ENCODE data around the gene HYLS1.
A peak's percentile ranks its signal among the peaks of the same experiment; 100 is the strongest.
"Not testable (repeated sequence)": the region's sequence is repeated elsewhere in the genome, so short reads cannot be mapped to it uniquely, and the experiment has no call there.

HYLS1 gene

GRCh38 chr11:125903711-125904659, 16.5 kb downstream of the HYLS1 start, which contains the start of gene DDX25:
DDX25 (plus strand) TSS chr11:125904508; CDS start chr11:125904518, 10 bp downstream.
- DNase-seq, result peak; percentile 41

- no peak for DNase-seq
Observed at GRCh38 chr11:125904678-125905077, 17.2 kb downstream of the HYLS1 start.

DNA sequence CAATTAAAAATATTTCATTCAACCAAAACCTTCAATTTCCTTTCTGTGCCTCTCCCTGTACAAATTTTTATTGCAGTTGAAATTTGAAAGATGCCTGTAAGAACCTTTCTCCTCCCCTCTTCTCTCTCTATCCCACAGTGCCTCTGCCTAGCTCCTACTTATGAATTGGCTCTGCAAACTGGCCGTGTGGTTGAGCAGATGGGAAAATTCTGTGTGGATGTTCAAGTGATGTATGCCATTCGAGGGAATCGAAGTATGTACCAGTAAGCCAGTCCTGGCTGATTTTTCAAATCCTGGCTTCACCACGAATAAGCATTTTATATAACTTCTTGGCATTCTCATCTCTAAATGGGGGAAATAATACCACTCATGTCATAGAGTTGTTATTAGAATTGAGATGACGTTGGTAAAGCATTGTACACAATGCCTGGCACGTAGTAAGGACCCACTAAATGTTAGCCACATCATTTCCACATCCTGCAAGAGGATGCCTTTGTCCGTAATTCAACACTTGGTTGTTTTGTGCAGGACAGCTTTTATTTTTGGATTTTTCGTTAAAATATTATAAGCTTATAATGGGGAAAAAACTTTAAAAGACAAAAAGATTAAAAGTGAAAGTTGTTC, 22.9 kb downstream of the HYLS1 start:
- no peak for DNase-seq

- DNase-seq, result not testable (repeated sequence)
Observed at GRCh38 chr11:125914601-125915000, 27.1 kb downstream of the HYLS1 start.

DNA sequence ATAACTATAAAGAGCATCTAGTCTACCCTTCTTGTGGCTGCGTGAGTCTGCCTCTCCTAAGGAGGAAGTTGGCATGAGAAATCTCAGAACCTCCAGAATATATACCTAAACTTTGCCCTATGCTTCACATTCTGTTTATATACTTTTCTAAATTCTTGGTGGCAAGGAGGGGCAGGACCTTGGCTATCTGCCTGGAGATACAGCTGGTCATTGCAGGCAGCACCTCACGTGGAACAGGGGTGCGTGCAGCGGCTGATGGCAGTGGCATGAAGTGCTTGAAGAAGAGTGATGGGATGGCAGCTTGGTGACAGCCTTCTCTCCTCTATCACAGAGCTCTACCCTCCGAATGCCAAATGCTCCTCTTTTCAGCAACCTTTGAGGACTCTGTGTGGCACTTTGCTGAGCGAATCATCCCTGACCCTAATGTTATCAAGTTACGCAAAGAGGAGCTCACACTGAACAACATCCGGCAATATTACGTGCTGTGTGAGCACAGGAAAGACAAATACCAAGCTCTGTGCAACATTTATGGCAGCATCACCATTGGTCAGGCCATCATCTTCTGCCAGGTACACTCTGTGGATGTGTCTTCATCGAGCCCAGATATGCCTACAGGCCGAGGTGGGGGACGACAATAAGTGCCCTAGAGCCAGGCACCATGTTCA, 29.3 kb downstream of the HYLS1 start:
- DNase-seq, result no peak

GRCh38 chr11:125918140-125918840, 30.8 kb downstream of the HYLS1 start:
- no peak for DNase-seq

GRCh38 chr11:125921042-125921441, 33.6 kb downstream of the HYLS1 start:
- DNase-seq, result no peak

DNA sequence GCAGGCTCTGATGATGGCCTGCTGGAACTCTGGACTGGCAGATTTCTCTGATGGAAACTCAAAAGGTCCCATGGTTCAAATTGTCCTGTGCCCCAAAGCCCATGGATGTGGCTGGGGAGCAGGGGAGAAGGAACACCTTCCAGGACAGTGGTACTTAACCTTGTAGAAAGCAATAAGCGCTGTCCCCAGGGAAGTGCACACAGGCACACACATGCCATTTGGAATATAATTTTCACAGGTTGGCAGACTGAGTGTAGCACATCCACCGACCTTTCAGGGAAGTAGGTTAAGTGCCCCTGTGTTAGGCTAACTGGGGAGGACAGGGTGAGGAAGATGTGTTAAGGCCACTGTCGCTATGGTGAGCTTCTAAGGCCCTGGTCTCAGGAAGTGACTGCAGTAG, 34.7 kb downstream of the HYLS1 start:
- no peak for DNase-seq

DNA sequence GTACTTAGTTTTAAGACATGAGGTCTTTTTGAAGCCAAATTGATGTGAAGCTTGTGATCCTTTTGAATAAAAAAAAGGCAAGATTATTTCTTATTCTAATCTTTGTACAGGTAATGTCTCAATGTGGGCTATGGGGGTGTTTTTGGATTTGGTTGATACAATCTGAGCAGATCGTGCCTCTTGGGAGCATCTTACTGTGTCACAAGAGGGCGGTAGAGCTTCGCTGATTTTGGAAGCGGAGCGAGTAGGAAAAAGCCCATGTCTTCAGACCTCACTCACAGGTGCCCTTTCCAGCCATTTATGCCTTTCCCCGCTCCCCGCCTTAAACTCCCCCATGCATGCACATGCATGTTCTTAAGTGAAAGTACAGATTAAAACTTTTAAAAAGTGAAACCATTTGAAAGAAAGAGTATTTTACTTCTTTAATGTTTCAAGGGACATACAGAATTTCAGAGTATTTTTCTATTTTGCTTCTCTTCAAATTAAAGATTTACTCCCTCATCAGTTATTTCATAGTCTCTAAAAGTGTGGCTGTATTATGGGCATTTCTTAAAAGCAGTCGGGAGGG, 35.6 kb downstream of the HYLS1 start:
- no peak for DNase-seq

DNA sequence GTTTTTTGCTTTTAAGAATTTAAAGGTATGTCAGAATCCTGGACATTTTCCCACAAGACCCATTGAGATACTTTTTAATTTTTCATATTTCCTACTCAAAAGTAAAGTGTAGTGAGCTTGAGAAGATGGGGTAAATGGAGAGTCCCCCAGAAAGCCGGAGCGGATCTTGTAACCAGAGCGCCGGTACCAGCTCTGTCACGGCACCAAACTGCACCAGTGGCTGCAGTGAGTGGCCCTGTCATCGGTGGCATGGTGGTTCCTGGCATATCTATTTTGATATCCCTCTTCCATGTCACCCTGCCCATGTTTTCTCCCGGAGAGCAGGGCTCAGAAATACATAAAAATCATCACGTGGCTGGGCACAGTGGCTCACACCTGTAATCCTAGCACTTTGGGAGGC, 36.2 kb downstream of the HYLS1 start:
- DNase-seq, result no peak

DNA sequence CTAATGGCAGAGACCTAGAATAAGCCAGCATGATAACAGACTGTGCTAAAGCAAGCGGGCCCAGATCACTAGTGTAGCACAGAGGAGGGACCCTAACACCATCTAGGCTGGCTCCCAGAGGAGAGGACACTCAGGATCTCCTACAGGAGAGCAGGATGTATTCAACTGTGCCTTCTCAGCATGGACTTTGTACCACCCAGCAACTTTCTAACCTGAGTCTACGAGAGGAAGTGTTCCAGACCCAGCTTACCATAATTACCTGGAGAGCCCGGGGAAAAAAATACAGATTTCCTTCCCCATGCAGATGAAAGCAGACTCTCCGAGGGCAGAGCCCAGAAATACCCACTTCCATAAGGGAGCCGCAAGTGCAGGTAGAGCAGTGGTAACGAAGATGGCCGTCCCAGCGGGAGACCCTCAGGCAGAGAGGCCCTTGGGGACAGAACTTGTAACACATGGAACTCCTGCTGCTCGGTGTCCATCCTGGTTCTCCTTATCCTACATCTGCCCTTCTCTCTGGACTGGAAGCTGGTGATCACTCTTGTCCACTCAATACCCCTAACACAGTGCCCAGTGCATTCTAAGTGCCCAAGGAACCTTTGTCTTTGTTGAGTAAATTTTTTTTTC, 37.0 kb downstream of the HYLS1 start:
- DNase-seq, result no peak

- DNase-seq, result no peak
Observed at GRCh38 chr11:125925247-125925740, 37.8 kb downstream of the HYLS1 start.

- no peak for DNase-seq
Observed at GRCh38 chr11:125925804-125926203, 38.3 kb downstream of the HYLS1 start.

DNA sequence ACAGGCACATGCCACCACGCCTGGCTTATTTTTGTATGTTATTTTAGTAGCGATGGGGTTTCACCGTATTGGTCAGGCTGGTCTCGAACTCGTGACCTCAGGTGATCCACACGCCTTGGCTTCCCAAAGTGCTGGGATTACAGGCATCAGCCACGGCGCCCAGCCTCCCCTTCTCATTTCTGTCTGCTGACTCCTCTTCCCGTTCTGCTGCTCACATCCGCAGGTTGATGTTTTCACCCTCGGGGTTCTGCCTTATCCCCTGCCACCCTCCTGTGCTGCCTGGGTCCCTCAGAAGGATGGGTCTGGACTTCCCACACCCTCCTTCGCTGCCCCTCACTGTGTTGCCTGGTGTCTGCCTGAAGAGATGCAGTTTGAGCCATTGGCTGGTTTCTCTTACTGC, 39.2 kb downstream of the HYLS1 start:
- DNase-seq, result no peak

- DNase-seq, result no peak
Observed at GRCh38 chr11:125929445-125930075, 42.1 kb downstream of the HYLS1 start.

- DNase-seq, result no peak
Observed at GRCh38 chr11:125930076-125930450, 42.6 kb downstream of the HYLS1 start.

GRCh38 chr11:125931116-125931515, 43.6 kb downstream of the HYLS1 start:
- no peak for DNase-seq

- no peak for DNase-seq
Observed at GRCh38 chr11:125931668-125932067, 44.2 kb downstream of the HYLS1 start.

GRCh38 chr11:125932301-125932700, 44.8 kb downstream of the HYLS1 start:
- no peak for DNase-seq

DNA sequence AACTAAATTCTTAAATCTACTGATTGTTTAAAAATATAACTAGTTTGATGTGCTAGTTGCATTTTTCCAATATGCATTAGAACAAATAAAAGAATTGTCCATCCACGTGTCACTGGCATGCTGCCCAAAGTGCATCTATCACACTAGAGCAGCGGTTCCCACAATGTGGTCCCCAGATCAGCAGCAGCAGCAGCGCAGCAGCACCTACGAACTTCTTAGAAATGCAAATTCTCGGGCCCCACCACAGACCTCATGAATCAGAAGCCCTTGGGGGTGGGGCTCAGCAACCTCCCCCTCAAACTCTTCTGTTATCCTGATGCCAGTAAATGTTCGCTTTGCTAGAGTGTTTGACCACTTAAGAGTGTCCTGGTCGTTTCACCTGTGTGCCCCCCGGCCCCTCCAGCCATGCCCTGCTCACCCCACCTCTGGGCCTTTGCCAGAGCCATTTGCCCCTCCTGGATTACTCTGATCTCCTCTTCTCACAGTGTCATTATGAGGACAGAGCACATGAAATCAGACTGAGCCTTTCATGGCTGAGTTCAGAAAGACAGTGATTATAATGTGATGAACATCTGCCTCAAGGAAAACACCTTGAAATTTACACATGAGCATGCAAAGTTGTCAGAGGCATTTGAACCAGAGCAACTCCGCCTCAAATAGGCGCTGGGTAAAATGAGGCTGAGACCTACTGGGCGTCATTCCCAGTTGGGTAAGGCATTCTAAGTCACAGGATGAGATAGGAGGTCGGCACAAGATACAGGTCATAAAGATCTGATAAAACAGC, 45.8 kb downstream of the HYLS1 start:
- no peak for DNase-seq

DNA sequence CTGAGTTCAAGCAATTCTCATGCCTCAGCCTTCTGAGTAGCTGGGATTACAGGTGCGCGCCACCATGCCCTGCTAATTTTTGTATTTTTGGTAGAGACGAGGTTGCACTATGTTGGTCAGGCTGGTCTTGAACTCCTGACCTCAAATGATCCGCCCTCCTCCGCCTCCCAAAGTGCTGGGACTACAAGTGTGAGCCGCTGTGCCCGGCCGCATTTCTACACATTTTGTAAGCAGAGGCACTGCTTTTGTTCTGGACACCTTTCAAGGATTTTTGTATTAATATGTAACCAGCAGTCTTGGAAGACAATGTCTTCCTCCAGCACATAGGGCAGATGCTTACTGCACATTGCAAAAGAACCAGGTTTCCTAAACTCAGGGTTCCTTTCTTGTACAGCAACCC, 47.0 kb downstream of the HYLS1 start:
- no peak for DNase-seq

Data from activated CD4-positive, CD25-positive, alpha-beta regulatory T cell treated with anti-CD3 and anti-CD28 coated beads, Interleukin-2, amount 50 U/mL, for 72 hours (primary cell).